ACC112 (cell line): ENCODE measurements around the gene CLEC3B.
"Not testable (repeated sequence)": the region's sequence is repeated elsewhere in the genome, so short reads cannot be mapped to it uniquely, and the experiment has no call there.

ENCODE experiments used
- H2AFZ ChIP-seq: fragments of 200-600 bp; sonication (generic); one replicate; pipeline ENCODE4 v1.6.0; 2017; ENCODE audit warnings: antibody characterized with exemption, low read length; ENCODE audit not compliant: unreplicated experiment
- H3K27ac ChIP-seq: fragments of 200-600 bp; sonication (generic); 2 replicates; pipeline ENCODE4 v1.5.1; 2014; ENCODE audit warnings: low read depth, mild to moderate bottlenecking, antibody characterized with exemption, low read length, moderate library complexity
- H3K27me3 ChIP-seq: fragments of 200-600 bp; sonication (generic); 2 replicates; pipeline ENCODE4 v1.6.1; 2014; ENCODE audit warnings: mild to moderate bottlenecking, antibody characterized with exemption, low read length, moderate library complexity, mixed read lengths; ENCODE audit not compliant: insufficient read depth
- H3K36me3 ChIP-seq: fragments of 200-600 bp; sonication (generic); 2 replicates; pipeline ENCODE4 v1.6.1; 2016; ENCODE audit warnings: mild to moderate bottlenecking, antibody characterized with exemption, low read length, moderate library complexity, mixed read lengths; ENCODE audit not compliant: insufficient read depth
- H3K4me1 ChIP-seq: fragments of 200-600 bp; sonication (generic); one replicate; pipeline ENCODE4 v1.6.1; 2016; ENCODE audit warnings: low read length, mixed read lengths; ENCODE audit not compliant: insufficient read depth, unreplicated experiment, control insufficient read depth
- H3K4me3 ChIP-seq: fragments of 200-600 bp; sonication (generic); 2 replicates; pipeline ENCODE4 v1.5.1; 2014; ENCODE audit warnings: mild to moderate bottlenecking, low read depth, low read length
- H3K79me2 ChIP-seq: fragments of 200-600 bp; sonication (generic); one replicate; pipeline ENCODE4 v1.6.0; 2016; ENCODE audit warnings: low read length; ENCODE audit not compliant: control insufficient read depth, unreplicated experiment, insufficient read depth

The CLEC3B gene

GRCh38 chr3:45026038-45026437 lies at the start of gene CLEC3B:
Gene CLEC3B, plus strand, starts transcription at chr3:45026303. Its CDS starts 60 bp downstream, at chr3:45026363.
- H3K27ac ChIP-seq, result peak within 1 kb of the TSS; percentile 62
- peak within 1 kb of the TSS; percentile 29 for H2AFZ ChIP-seq
- H3K36me3 ChIP-seq, result no peaks in the 10 kb centered on the region
- peaks cover 26% of the 10 kb centered on the region for H3K4me1 ChIP-seq
- peak within 1 kb of the TSS; percentile 71 for H3K4me3 ChIP-seq
- no peaks in the 10 kb centered on the region for H3K27me3 ChIP-seq
- no peaks in the 10 kb centered on the region for H3K79me2 ChIP-seq

GRCh38 chr3:44981220-44981619 lies 44.9 kb upstream of the CLEC3B start:
- peaks cover 87% of the 10 kb centered on the region for H3K79me2 ChIP-seq
- no peak overlapping the region for H3K4me3 ChIP-seq
- H2AFZ ChIP-seq, result no peak overlapping the region
- H3K36me3 ChIP-seq, result no peaks in the 10 kb centered on the region
- peaks cover 12% of the 10 kb centered on the region for H3K4me1 ChIP-seq
- H3K27ac ChIP-seq, result no peak overlapping the region
- no peaks in the 10 kb centered on the region for H3K27me3 ChIP-seq

GRCh38 chr3:44981751-44982150 lies 44.4 kb upstream of the CLEC3B start:
- peaks cover 82% of the 10 kb centered on the region for H3K79me2 ChIP-seq
- H3K27ac ChIP-seq, result no peak overlapping the region
- no peaks in the 10 kb centered on the region for H3K36me3 ChIP-seq
- H2AFZ ChIP-seq, result no peak overlapping the region
- peaks cover 12% of the 10 kb centered on the region for H3K4me1 ChIP-seq
- no peak overlapping the region for H3K4me3 ChIP-seq
- H3K27me3 ChIP-seq, result no peaks in the 10 kb centered on the region

GRCh38 chr3:44982817-44983216 lies 43.3 kb upstream of the CLEC3B start:
- no peak overlapping the region for H3K4me3 ChIP-seq
- H3K27me3 ChIP-seq, result no peaks in the 10 kb centered on the region
- H3K27ac ChIP-seq, result no peak overlapping the region
- no peak overlapping the region for H2AFZ ChIP-seq
- peaks cover 73% of the 10 kb centered on the region for H3K79me2 ChIP-seq
- no peaks in the 10 kb centered on the region for H3K36me3 ChIP-seq
- H3K4me1 ChIP-seq, result peaks cover 5% of the 10 kb centered on the region

GRCh38 chr3:44983484-44983941 lies 42.6 kb upstream of the CLEC3B start:
- Histone ChIP-seq H3K4me3 (no peak overlapping the region), H3K27ac (no peak overlapping the region), H2AFZ (no peak overlapping the region), H3K36me3 (no peaks in the 10 kb centered on the region), H3K27me3 (no peaks in the 10 kb centered on the region), H3K79me2 (peaks cover 71% of the 10 kb centered on the region), H3K4me1 (peaks cover 3% of the 10 kb centered on the region)

GRCh38 chr3:44984335-44984734 lies 41.8 kb upstream of the CLEC3B start:
- no peak overlapping the region for H3K4me3 ChIP-seq
- H2AFZ ChIP-seq, result no peak overlapping the region
- no peaks in the 10 kb centered on the region for H3K36me3 ChIP-seq
- H3K79me2 ChIP-seq, result peaks cover 71% of the 10 kb centered on the region
- H3K27ac ChIP-seq, result no peak overlapping the region
- no peaks in the 10 kb centered on the region for H3K27me3 ChIP-seq
- H3K4me1 ChIP-seq, result peaks cover 3% of the 10 kb centered on the region

GRCh38 chr3:44986330-44986729 lies 39.8 kb upstream of the CLEC3B start:
- not testable (repeated sequence) for H3K27me3 ChIP-seq, H3K36me3 ChIP-seq, H2AFZ ChIP-seq, H3K27ac ChIP-seq, H3K4me3 ChIP-seq, H3K4me1 ChIP-seq
- peaks cover 59% of the 10 kb centered on the region for H3K79me2 ChIP-seq

GRCh38 chr3:44987332-44987731 lies 38.8 kb upstream of the CLEC3B start:
- no peak overlapping the region for H3K27ac ChIP-seq
- H3K79me2 ChIP-seq, result peaks cover 49% of the 10 kb centered on the region
- no peak overlapping the region for H2AFZ ChIP-seq
- peaks cover 2% of the 10 kb centered on the region for H3K4me1 ChIP-seq
- H3K4me3 ChIP-seq, result no peak overlapping the region
- H3K27me3 ChIP-seq, result no peaks in the 10 kb centered on the region
- H3K36me3 ChIP-seq, result no peaks in the 10 kb centered on the region; the same call in 1 of the 2 replicates

GRCh38 chr3:44988073-44988472 lies 38.0 kb upstream of the CLEC3B start:
- no peak overlapping the region for H2AFZ ChIP-seq
- peaks cover 10% of the 10 kb centered on the region for H3K4me1 ChIP-seq
- peaks cover 42% of the 10 kb centered on the region for H3K79me2 ChIP-seq
- H3K27ac ChIP-seq, result no peak overlapping the region
- no peaks in the 10 kb centered on the region; the same call in 1 of the 2 replicates for H3K36me3 ChIP-seq
- H3K4me3 ChIP-seq, result no peak overlapping the region
- H3K27me3 ChIP-seq, result no peaks in the 10 kb centered on the region

GRCh38 chr3:44989141-44989540 lies 37.0 kb upstream of the CLEC3B start:
- H3K4me3 ChIP-seq, result no peak overlapping the region
- H3K36me3 ChIP-seq, result no peaks in the 10 kb centered on the region; the same call in 1 of the 2 replicates
- H3K4me1 ChIP-seq, result peaks cover 20% of the 10 kb centered on the region
- H3K79me2 ChIP-seq, result peaks cover 31% of the 10 kb centered on the region
- no peaks in the 10 kb centered on the region for H3K27me3 ChIP-seq
- no peak overlapping the region for H3K27ac ChIP-seq
- no peak overlapping the region for H2AFZ ChIP-seq

GRCh38 chr3:44989636-44990373 lies 36.3 kb upstream of the CLEC3B start:
- Histone ChIP-seq H3K27me3 (no peaks in the 10 kb centered on the region), H2AFZ (no peak overlapping the region), H3K4me1 (peaks cover 27% of the 10 kb centered on the region), H3K4me3 (no peak overlapping the region), H3K36me3 (no peaks in the 10 kb centered on the region; the same call in 1 of the 2 replicates), H3K27ac (no peak overlapping the region), H3K79me2 (peaks cover 30% of the 10 kb centered on the region)
